Measurements from ENCODE around the gene MVD. TPM values are rescaled to one million over a fixed set of nuclear protein-coding genes. Genes with fewer than 3 reads are reported as not detected.
A peak's percentile ranks its signal among the peaks of the same experiment; 100 is the strongest.

MVD gene
- total RNA-seq: 102 TPM in 2 replicates

GRCh38 chr16:88662843-88663606 lies at the start of gene MVD:
TSS of gene MVD (minus strand) at chr16:88663091. CDS start at chr16:88663080, 11 bp downstream.
- H3K36me3 ChIP-seq (ENCODE audit: control insufficient read depth, insufficient read depth, low read length): no peaks in the 10 kb centered on the region
- TF ChIP-seq CTCF (IDR thresholded peaks at IDR 0.05; ENCODE audit: insufficient read depth, low read length, poor library complexity, severe bottlenecking): no peak
- no peaks in the 10 kb centered on the region for H3K27me3 ChIP-seq (ENCODE audit: control insufficient read depth, insufficient read depth, low read length)
- peak within 1 kb of the TSS; percentile 97 for H3K4me3 ChIP-seq (ENCODE audit: low read depth, low read length)
- peak; percentile 93 for DNase-seq (ENCODE audit: low read depth)

- TF ChIP-seq CTCF (IDR thresholded peaks at IDR 0.05; ENCODE audit: insufficient read depth, low read length, poor library complexity, severe bottlenecking): no peak
- Histone ChIP-seq H3K36me3 (ENCODE audit: control insufficient read depth, insufficient read depth, low read length) (peaks cover 4% of the 10 kb centered on the region), H3K27me3 (ENCODE audit: control insufficient read depth, insufficient read depth, low read length) (no peaks in the 10 kb centered on the region), H3K4me3 (ENCODE audit: low read depth, low read length) (no peak overlapping the region)
- DNase-seq (ENCODE audit: low read depth): no peak
Observed at GRCh38 chr16:88712362-88712979, 49.6 kb upstream of the MVD start.

- no peak for TF ChIP-seq CTCF (IDR thresholded peaks at IDR 0.05; ENCODE audit: insufficient read depth, low read length, poor library complexity, severe bottlenecking)
Observed at GRCh38 chr16:88711750-88712340, 49.0 kb upstream of the MVD start.

GRCh38 chr16:88710556-88710955 lies 47.7 kb upstream of the MVD start:
- Histone ChIP-seq H3K4me3 (ENCODE audit: low read depth, low read length) (no peak overlapping the region), H3K27me3 (ENCODE audit: control insufficient read depth, insufficient read depth, low read length) (no peaks in the 10 kb centered on the region), H3K36me3 (ENCODE audit: control insufficient read depth, insufficient read depth, low read length) (peaks cover 2% of the 10 kb centered on the region)
- no peak for DNase-seq (ENCODE audit: low read depth)
- no peak for TF ChIP-seq CTCF (IDR thresholded peaks at IDR 0.05; ENCODE audit: insufficient read depth, low read length, poor library complexity, severe bottlenecking)

More at GRCh38 chr16:88711750-88712340, 49.0 kb upstream of the MVD start:
- Histone ChIP-seq H3K4me3 (ENCODE audit: low read depth, low read length) (no peak overlapping the region), H3K27me3 (ENCODE audit: control insufficient read depth, insufficient read depth, low read length) (no peaks in the 10 kb centered on the region), H3K36me3 (ENCODE audit: control insufficient read depth, insufficient read depth, low read length) (peaks cover 2% of the 10 kb centered on the region)
- no peak for DNase-seq (ENCODE audit: low read depth)

GRCh38 chr16:88706965-88707826 lies 44.3 kb upstream of the MVD start:
- Histone ChIP-seq H3K27me3 (ENCODE audit: control insufficient read depth, insufficient read depth, low read length) (no peaks in the 10 kb centered on the region), H3K4me3 (ENCODE audit: low read depth, low read length) (peak overlapping the region; percentile 98), H3K36me3 (ENCODE audit: control insufficient read depth, insufficient read depth, low read length) (no peaks in the 10 kb centered on the region)
- DNase-seq (ENCODE audit: low read depth): no peak
- no peak for TF ChIP-seq CTCF (IDR thresholded peaks at IDR 0.05; ENCODE audit: insufficient read depth, low read length, poor library complexity, severe bottlenecking)
